Glomerular endothelial cell (primary cell): ENCODE measurements around the gene GRAMD1B. TPM values are rescaled to one million over a fixed set of nuclear protein-coding genes. Genes with fewer than 3 reads are reported as not detected.

Source experiments
- DNase-seq: peaks from one replicate; pipeline ENCODE4 v3.0.0-alpha.2; 2011; ENCODE audit warnings: low read depth, low spot score; ENCODE audit errors: extremely low read depth
- total RNA-seq: library from RNA; depleted of rRNA; stranded (reverse); fragments of >200 nt; gene quantifications from 2 replicates; pipeline ENCODE4 v1.2.3, GENCODE V29; 2015

Gene GRAMD1B
- 4.8 and 6.9 TPM in 2 replicates for total RNA-seq

- DNase-seq, result no peak
Observed at GRCh38 chr11:123429913-123430720, at the start of gene GRAMD1B. Gene GRAMD1B (plus strand): TSS chr11:123430269. CDS start chr11:123430793, 524 bp downstream.

GRCh38 chr11:123381149-123381548 lies 48.9 kb upstream of the GRAMD1B start:
- no peak for DNase-seq

GRCh38 chr11:123381817-123382554 lies 48.1 kb upstream of the GRAMD1B start:
- no peak for DNase-seq

- DNase-seq, result no peak
Observed at GRCh38 chr11:123382555-123383074, 47.5 kb upstream of the GRAMD1B start.

GRCh38 chr11:123384116-123384515 lies 46.0 kb upstream of the GRAMD1B start:
- DNase-seq, result no peak

GRCh38 chr11:123386796-123387510 lies 43.1 kb upstream of the GRAMD1B start:
- no peak for DNase-seq

- DNase-seq, result no peak
Observed at GRCh38 chr11:123388640-123389039, 41.4 kb upstream of the GRAMD1B start.

GRCh38 chr11:123390146-123390545 lies 39.9 kb upstream of the GRAMD1B start:
- no peak for DNase-seq

GRCh38 chr11:123391646-123392348 lies 38.3 kb upstream of the GRAMD1B start:
- no peak for DNase-seq

GRCh38 chr11:123392431-123392830 lies 37.6 kb upstream of the GRAMD1B start:
- DNase-seq, result no peak

GRCh38 chr11:123392844-123393243 lies 37.2 kb upstream of the GRAMD1B start:
- DNase-seq, result no peak

- DNase-seq, result no peak
Observed at GRCh38 chr11:123393312-123393927, 36.6 kb upstream of the GRAMD1B start.

- DNase-seq, result no peak
Observed at GRCh38 chr11:123404676-123405075, 25.4 kb upstream of the GRAMD1B start.

GRCh38 chr11:123405123-123405592 lies 24.9 kb upstream of the GRAMD1B start:
- no peak for DNase-seq

- no peak for DNase-seq
Observed at GRCh38 chr11:123406441-123407129, 23.5 kb upstream of the GRAMD1B start.

GRCh38 chr11:123407130-123407995 lies 22.7 kb upstream of the GRAMD1B start:
- DNase-seq, result no peak

GRCh38 chr11:123407996-123408597 lies 22.0 kb upstream of the GRAMD1B start:
- DNase-seq, result no peak
